PC-3 (cell line): ENCODE data around the gene FBXO34. TPM values are rescaled to one million over a fixed set of nuclear protein-coding genes. Genes with fewer than 3 reads are reported as not detected.

Experiments
- ATAC-seq: fragments of 200-7000 bp; cut with Tn5 transposase; 2 replicates; pipeline ENCODE4 v1.9.1; 2020; ENCODE audit warnings: mild to moderate bottlenecking, moderate library complexity
- BruUV-seq: library from RNA; stranded (reverse); fragments of 400-500 nt; replicated peaks from 2 replicates; lab custom pipeline; 2021; lab: Mats Ljungman, UMichigan
- CTCF ChIA-PET: fragments of 300-600 bp; sonication (Branson Sonifier 250); formaldehyde crosslinking; loops from one replicate; lab custom pipeline; 2022; ENCODE audit warnings: antibody characterized with exemption; lab: Charles Lee
- POLR2A ChIA-PET: fragments of 300-600 bp; sonication (Branson Sonifier 250); formaldehyde crosslinking; loops from one replicate; lab custom pipeline; 2022; ENCODE audit warnings: antibody characterized with exemption; ENCODE audit not compliant: unreplicated experiment; lab: Charles Lee
- DNase-seq: peaks from one replicate; pipeline ENCODE4 v3.0.0-alpha.2; 2015
- H2AFZ ChIP-seq: fragments of 300-600 bp; sonication (generic); 2 replicates; pipeline ENCODE4 v1.6.0; 2016; ENCODE audit warnings: antibody characterized with exemption, low read length
- H3F3A ChIP-seq: fragments of 300-600 bp; sonication (generic); one replicate; pipeline ENCODE4 v1.6.0; 2017; ENCODE audit warnings: antibody characterized with exemption, low read length, control low read depth, mild to moderate bottlenecking; ENCODE audit not compliant: unreplicated experiment
- H3K27ac ChIP-seq: fragments of 300-600 bp; sonication (generic); 2 replicates; pipeline ENCODE4 v1.5.1; 2016; ENCODE audit warnings: mild to moderate bottlenecking, low read length
- H3K27me3 ChIP-seq: fragments of 300-600 bp; sonication (generic); 2 replicates; pipeline ENCODE4 v1.6.1; 2016; ENCODE audit warnings: low read length, mixed read lengths
- H3K36me3 ChIP-seq: fragments of 300-600 bp; sonication (generic); 2 replicates; pipeline ENCODE4 v1.6.1; 2016; ENCODE audit warnings: low read depth, mixed run types, low read length, mixed read lengths
- H3K4me1 ChIP-seq: fragments of 300-600 bp; sonication (generic); 2 replicates; pipeline ENCODE4 v1.5.1; 2016; ENCODE audit warnings: low read length; ENCODE audit not compliant: insufficient read depth
- H3K4me2 ChIP-seq: fragments of 300-600 bp; sonication (generic); 2 replicates; pipeline ENCODE4 v1.6.0; 2016; ENCODE audit warnings: low read length
- H3K4me3 ChIP-seq: fragments of 300-600 bp; sonication (generic); 2 replicates; pipeline ENCODE4 v1.5.1; 2016; ENCODE audit warnings: mild to moderate bottlenecking, low read length, mixed read lengths
- H3K79me2 ChIP-seq: fragments of 300-600 bp; sonication (generic); 2 replicates; pipeline ENCODE4 v1.6.1; 2017; ENCODE audit warnings: low read length, mixed read lengths
- H3K9ac ChIP-seq: fragments of 300-600 bp; sonication (generic); 2 replicates; pipeline ENCODE4 v1.6.0; 2016; ENCODE audit warnings: mild to moderate bottlenecking, low read length
- H3K9me2 ChIP-seq: fragments of 300-600 bp; sonication (generic); replicated peaks from 2 replicates; pipeline ENCODE4 v1.6.1; 2016; ENCODE audit warnings: mixed run types, low read length, mixed read lengths
- H3K9me3 ChIP-seq: fragments of 300-600 bp; sonication (generic); 2 replicates; pipeline ENCODE4 v1.6.1; 2016; ENCODE audit warnings: low read length, mixed read lengths
- H4K20me1 ChIP-seq: fragments of 300-600 bp; sonication (generic); 2 replicates; pipeline ENCODE4 v1.6.1; 2016; ENCODE audit warnings: low read length, mixed read lengths
- EZH2 ChIP-seq: fragments of 300-600 bp; sonication (generic); IDR thresholded peaks from one replicate; pipeline ENCODE4 v1.6.1; 2017; ENCODE audit warnings: antibody characterized with exemption, mild to moderate bottlenecking, low read length; ENCODE audit not compliant: unreplicated experiment
- EZH2phosphoT487 ChIP-seq: fragments of 300-600 bp; sonication (generic); IDR thresholded peaks from 2 replicates; pipeline ENCODE4 v1.6.1; 2018; ENCODE audit warnings: mild to moderate bottlenecking, antibody characterized with exemption, low read length, borderline replicate concordance
- intact Hi-C: fragments of 100-400 bp; cut with micrococcal nuclease; formaldehyde crosslinking; loops from 2 replicates; pipeline ENCODE4 v1.9.0; 2023
- total RNA-seq: library from RNA; depleted of rRNA; stranded (reverse); fragments of >200 nt; gene quantifications from 2 replicates; pipeline ENCODE4 v1.2.3, GENCODE V29; 2014
- TF ChIP-seq, protein P1 (sequence below): fragments of 300-600 bp; sonication (generic); conservative IDR thresholded peaks from 2 replicates; pipeline ENCODE4 v1.5.1; 2017; ENCODE audit warnings: antibody characterized with exemption, low read depth, mild to moderate bottlenecking, low read length

Gene FBXO34
- total RNA-seq, 1 experiment from 2014 or later = 35.9 TPM

DNA sequence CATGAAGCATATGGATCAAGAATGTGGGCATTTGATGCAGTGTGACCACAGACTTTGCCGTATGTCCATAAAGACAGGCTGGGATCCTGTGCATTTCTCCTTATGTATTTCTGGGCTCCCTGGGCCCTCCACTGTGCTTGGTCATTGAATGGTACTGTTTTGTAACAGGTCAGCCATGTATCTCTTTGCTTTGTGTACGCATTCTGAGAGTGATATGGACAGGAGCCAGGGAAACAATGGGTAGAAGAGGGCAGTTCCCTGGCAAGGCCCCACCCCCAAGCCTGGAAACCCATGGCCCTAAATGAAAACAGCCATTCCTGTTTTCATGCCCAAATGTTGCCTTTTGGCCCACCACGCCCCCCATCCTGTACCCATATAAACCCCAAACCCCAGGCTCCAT is 15.2 kb upstream of the FBXO34 start:
- Histone ChIP-seq H3K27ac (no peak overlapping the region), H3K9me2 (no peaks in the 10 kb centered on the region), H3K36me3 (no peaks in the 10 kb centered on the region), H3K27me3 (peaks cover 13% of the 10 kb centered on the region; the same call in 1 of the 2 replicates), H3K79me2 (no peaks in the 10 kb centered on the region), H2AFZ (no peak overlapping the region), H3F3A (no peaks in the 10 kb centered on the region), H3K9ac (no peak overlapping the region), H3K4me1 (no peaks in the 10 kb centered on the region), H3K9me3 (no peaks in the 10 kb centered on the region), H4K20me1 (no peaks in the 10 kb centered on the region), H3K4me3 (no peak overlapping the region), H3K4me2 (no peak overlapping the region)
- DNase-seq (no peak), ATAC-seq (no peak)
- ChIA-PET POLR2A (no interaction called here), CTCF (no interaction called here)
- BruUV-seq = no TSS peak
- intact Hi-C loops = no loop called here
- no peak for TF ChIP-seq EZH2phosphoT487
- TF ChIP-seq, protein P1, sequence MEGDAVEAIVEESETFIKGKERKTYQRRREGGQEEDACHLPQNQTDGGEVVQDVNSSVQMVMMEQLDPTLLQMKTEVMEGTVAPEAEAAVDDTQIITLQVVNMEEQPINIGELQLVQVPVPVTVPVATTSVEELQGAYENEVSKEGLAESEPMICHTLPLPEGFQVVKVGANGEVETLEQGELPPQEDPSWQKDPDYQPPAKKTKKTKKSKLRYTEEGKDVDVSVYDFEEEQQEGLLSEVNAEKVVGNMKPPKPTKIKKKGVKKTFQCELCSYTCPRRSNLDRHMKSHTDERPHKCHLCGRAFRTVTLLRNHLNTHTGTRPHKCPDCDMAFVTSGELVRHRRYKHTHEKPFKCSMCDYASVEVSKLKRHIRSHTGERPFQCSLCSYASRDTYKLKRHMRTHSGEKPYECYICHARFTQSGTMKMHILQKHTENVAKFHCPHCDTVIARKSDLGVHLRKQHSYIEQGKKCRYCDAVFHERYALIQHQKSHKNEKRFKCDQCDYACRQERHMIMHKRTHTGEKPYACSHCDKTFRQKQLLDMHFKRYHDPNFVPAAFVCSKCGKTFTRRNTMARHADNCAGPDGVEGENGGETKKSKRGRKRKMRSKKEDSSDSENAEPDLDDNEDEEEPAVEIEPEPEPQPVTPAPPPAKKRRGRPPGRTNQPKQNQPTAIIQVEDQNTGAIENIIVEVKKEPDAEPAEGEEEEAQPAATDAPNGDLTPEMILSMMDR = no peak
- no peak for TF ChIP-seq EZH2

DNA sequence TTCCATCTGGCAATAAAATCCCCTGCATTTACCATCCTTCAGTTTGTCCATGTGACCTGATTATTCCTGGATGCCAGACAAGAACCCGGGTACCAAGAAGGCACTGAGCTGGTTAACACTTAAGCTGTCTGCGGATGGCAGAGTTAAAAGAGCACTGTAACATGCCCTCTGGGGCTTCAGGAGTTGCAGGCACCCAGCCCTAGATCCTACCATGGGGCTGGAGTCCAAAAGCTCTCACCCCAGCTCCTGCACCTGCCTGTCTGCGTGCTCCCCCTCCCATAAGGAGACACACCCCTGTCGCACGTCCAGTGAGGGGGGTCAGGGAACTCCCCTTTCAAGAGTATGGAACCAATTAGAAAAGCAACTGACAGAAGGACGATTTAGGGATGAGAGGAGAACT is 14.6 kb upstream of the FBXO34 start:
- H2AFZ ChIP-seq = no peak overlapping the region
- no peaks in the 10 kb centered on the region for H3K79me2 ChIP-seq
- no peak for DNase-seq
- no TSS peak for BruUV-seq
- no peaks in the 10 kb centered on the region for H4K20me1 ChIP-seq
- ChIA-PET POLR2A (interaction anchor here (0.5 kb wide), 1 partner anchor 690 kb away, joined by 3 read pairs; the partner anchor contains the start of gene SAMD4A), CTCF (interaction anchor here (1.5 kb wide), 1 partner anchor 11 kb away, joined by 6 read pairs; no protein-coding TSS in a partner anchor)
- TF ChIP-seq EZH2 (no peak), EZH2phosphoT487 (no peak)
- TF ChIP-seq, protein P1 = no peak
- peaks cover 13% of the 10 kb centered on the region; the same call in 1 of the 2 replicates for H3K27me3 ChIP-seq
- no peaks in the 10 kb centered on the region for H3K9me3 ChIP-seq
- no peak overlapping the region for H3K4me3 ChIP-seq
- no peak overlapping the region for H3K4me2 ChIP-seq
- H3F3A ChIP-seq = no peaks in the 10 kb centered on the region
- no peaks in the 10 kb centered on the region for H3K9me2 ChIP-seq
- no peak overlapping the region for H3K9ac ChIP-seq
- intact Hi-C loops = no loop called here
- no peaks in the 10 kb centered on the region for H3K4me1 ChIP-seq
- no peaks in the 10 kb centered on the region for H3K36me3 ChIP-seq
- no peak for ATAC-seq
- no peak overlapping the region for H3K27ac ChIP-seq

DNA sequence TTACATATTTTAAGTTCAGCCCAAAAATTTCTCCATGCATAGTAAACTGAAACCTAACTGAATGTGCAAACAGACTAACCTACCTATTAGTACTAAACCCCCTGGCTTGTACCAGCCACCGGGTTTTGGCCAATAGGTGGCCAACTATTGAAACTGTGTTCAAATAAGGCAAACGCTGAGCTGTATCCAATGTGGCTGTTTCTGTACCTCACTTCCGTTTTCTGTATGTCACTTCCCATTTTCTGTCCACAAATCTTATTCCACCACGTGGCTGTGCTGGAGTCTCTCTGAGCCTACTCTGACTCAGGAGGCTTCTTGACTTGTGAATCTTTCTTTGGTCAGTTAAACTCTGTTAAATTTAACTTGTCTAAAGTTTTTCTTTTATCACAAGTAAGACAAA is 6.0 kb upstream of the FBXO34 start:
- H3K79me2 ChIP-seq = no peaks in the 10 kb centered on the region
- ChIA-PET POLR2A (interaction anchor here (0.5 kb wide), 1 partner anchor 152 kb away, joined by 3 read pairs; no protein-coding TSS in a partner anchor), CTCF (no interaction called here)
- H3K9me2 ChIP-seq = no peaks in the 10 kb centered on the region
- ATAC-seq (no peak), DNase-seq (no peak)
- H2AFZ ChIP-seq = no peak overlapping the region
- BruUV-seq = no TSS peak
- no peaks in the 10 kb centered on the region for H3K9me3 ChIP-seq
- no peaks in the 10 kb centered on the region for H4K20me1 ChIP-seq
- no peaks in the 10 kb centered on the region for H3K36me3 ChIP-seq
- H3K9ac ChIP-seq = no peak overlapping the region
- H3K4me1 ChIP-seq = peaks cover under 1% of the 10 kb centered on the region; the same call in 1 of the 2 replicates
- no peak overlapping the region for H3K27ac ChIP-seq
- TF ChIP-seq EZH2 = no peak
- no peak for TF ChIP-seq EZH2phosphoT487
- TF ChIP-seq, protein P1 = no peak; the same call in 1 of the 2 replicates
- intact Hi-C loops = no loop called here
- no peaks in the 10 kb centered on the region for H3K27me3 ChIP-seq
- H3K4me2 ChIP-seq = no peak overlapping the region
- H3F3A ChIP-seq = no peaks in the 10 kb centered on the region
- H3K4me3 ChIP-seq = no peak overlapping the region
